Choroid plexus epithelial cell (primary cell): ENCODE measurements around the gene GRAMD1B.
"Not testable (repeated sequence)": the region's sequence is repeated elsewhere in the genome, so short reads cannot be mapped to it uniquely, and the experiment has no call there.

Experiments used
- DNase-seq: peaks from one replicate; pipeline ENCODE4 v3.0.0-alpha.2; 2010; ENCODE audit warnings: low read depth
- H3K4me3 ChIP-seq: 2 replicates; pipeline ENCODE4 v1.5.1; 2011; ENCODE audit warnings: low read depth, mild to moderate bottlenecking, control low read depth, low read length, moderate library complexity
- CTCF ChIP-seq: conservative IDR thresholded peaks from 2 replicates; pipeline ENCODE4 v1.5.1; 2011; ENCODE audit warnings: low read depth, mild to moderate bottlenecking, control low read depth, inconsistent platforms, low read length, moderate library complexity

The GRAMD1B gene

DNA sequence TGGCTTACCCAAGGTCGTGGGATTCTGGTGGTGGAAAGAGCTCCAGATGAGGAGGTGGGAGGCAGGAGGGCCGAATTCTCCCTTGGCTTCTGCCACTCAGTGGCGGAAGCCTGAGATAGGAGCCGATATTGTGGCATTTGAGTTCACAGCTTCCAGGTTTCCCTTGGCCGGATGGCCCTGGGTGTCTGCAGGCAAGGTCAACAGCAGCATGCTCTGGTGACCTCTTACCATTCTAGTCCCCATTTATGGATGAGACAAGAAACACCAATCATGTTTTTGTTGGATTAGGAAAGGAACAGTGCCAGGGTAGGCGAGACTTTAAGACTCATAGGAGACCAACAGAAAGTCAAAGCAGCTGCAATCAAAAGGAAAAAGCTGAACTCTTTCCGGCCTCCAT lies 89.7 kb downstream of the GRAMD1B start:
- H3K4me3 ChIP-seq: no peak overlapping the region
- TF ChIP-seq CTCF: no peak
- DNase-seq: no peak

- H3K4me3 ChIP-seq, DNase-seq: not testable (repeated sequence)
Observed at GRCh38 chr11:123520476-123520875, 90.4 kb downstream of the GRAMD1B start.

- DNase-seq: no peak
- TF ChIP-seq CTCF: no peak
- H3K4me3 ChIP-seq: no peak overlapping the region
Observed at GRCh38 chr11:123521001-123521400, 90.9 kb downstream of the GRAMD1B start.

- no peak for TF ChIP-seq CTCF
- no peak for DNase-seq
- no peak overlapping the region for H3K4me3 ChIP-seq
Observed at GRCh38 chr11:123521930-123522329, 91.9 kb downstream of the GRAMD1B start.

DNA sequence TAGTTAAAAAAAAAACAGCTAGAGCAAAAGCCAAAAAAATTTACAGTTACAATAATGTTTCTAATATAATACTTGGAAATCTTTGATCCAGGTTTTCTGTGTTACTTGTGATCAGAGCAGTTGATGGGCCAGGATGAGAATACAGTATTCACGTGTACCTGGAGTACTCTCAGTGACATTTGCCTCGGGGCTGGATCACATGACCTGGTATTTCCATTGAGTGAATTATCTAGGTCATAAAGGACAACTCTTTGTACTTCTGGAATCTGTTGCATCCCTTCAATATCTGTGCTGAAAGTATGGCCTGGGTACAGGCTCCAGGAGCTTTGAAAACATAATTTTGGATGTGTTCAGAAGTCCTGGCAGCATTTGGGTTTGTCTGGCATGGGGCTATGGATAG lies 93.5 kb downstream of the GRAMD1B start:
- no peak for DNase-seq
- H3K4me3 ChIP-seq: no peak overlapping the region
- TF ChIP-seq CTCF: no peak

GRCh38 chr11:123525097-123525496 lies 95.0 kb downstream of the GRAMD1B start:
- H3K4me3 ChIP-seq: no peak overlapping the region
- TF ChIP-seq CTCF: no peak
- no peak for DNase-seq

- no peak for DNase-seq
- H3K4me3 ChIP-seq: no peak overlapping the region
- no peak for TF ChIP-seq CTCF
Observed at GRCh38 chr11:123525511-123525918, 95.4 kb downstream of the GRAMD1B start.
